C1 segment of cervical spinal cord (tissue), 14 donors: ENCODE data around the gene GPR183.

Source experiments
- DNase-seq, 14 donors: peaks; one replicate each; lab custom pipeline; 2025; lab: John Stamatoyannopoulos, UW

GPR183 gene

GRCh38 chr13:99294958-99295357 lies 12.2 kb downstream of the GPR183 start:
- DNase-seq: no peak

- no peak for DNase-seq
Observed at GRCh38 chr13:99294198-99294597, 13.0 kb downstream of the GPR183 start.

GRCh38 chr13:99293178-99293577 lies 14.0 kb downstream of the GPR183 start:
- DNase-seq: no peak

DNA sequence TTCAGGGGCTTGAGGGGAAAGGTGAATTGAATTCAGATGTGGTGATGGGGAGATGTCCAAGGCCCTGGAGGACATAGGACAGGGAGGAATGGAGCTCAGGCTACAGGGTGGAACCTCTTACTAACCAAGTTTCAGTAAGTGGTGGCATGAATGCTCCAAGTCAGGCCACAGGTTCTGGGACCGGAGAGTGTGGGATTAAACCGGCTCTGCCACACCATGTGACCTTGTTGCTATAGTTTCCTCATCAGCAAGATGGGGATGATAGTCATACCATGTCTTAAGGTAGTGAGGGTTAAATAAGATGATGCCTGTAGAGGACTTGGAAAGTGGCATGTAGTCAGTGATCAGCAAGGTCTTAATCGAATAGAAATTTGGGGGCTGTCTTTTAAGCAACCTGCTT lies 16.3 kb downstream of the GPR183 start:
- DNase-seq: no peak

DNA sequence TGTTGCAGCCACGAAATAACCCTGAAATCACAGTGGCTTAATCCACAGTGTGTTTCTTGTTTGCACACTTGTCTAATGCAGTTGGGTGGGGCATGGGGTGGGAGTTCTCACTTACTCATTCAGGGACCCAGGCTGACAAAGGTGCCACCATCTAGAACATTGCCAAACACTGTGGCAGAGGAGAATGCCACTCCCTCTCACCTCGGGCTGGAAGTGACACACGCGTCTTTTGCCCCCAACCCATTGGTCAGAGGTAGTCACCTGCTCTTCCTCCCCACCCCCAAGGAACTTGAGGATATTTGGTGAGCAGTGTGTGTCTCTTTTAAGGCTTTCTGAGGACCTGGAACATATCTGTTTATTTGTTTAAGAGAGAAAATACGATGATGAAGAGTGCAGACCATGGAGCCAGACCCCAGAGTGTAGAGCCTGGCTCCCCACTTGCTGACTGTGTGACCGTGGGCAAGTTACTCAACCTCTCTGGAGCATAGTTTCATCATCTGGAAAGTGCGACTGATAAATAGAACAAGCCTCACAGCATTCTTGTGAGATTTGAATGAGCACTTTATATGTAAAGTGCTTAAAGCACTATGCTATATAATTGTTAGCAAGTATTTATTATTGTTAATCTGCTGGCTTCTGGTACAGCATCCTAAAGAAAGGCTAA lies 17.4 kb downstream of the GPR183 start:
- no peak for DNase-seq

DNA sequence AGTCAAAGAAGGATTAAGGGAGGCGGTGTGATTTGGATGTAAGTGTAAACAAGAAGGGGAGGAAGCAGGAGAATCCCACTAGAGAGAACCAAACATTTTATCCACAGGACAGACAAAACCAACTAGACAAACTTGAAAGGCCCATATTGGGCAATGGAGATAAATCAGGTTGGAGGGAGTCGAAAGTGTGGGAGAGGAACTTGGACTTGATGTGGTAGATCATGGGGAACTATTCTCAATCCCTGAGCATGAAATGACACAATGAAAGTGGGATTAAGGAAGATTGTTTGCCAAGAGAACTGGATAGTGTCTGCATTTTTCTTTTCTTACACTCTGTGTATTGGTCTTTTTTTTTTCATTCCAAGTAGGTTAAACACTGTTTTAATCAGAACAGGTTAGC lies 17.9 kb downstream of the GPR183 start:
- DNase-seq: no peak

DNA sequence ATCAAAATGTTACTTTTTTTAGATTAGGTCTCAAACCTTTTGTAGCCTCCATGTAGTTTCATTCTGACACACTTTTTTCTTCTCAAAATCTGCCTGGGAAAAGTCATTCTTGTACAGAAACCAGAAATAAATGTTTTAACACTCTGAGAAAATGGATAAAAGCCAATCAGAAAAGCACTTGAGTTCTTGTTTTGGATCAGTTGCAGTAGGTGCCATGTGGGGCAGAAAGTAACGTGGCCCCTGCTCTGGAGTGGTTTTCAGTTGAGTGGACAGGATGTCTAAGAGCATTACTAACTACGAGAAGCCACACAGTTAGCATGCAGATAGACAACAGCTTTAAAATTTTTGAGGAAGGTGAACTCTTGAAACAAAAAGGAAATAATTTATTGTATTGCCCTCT lies 19.1 kb downstream of the GPR183 start:
- DNase-seq: no peak

DNA sequence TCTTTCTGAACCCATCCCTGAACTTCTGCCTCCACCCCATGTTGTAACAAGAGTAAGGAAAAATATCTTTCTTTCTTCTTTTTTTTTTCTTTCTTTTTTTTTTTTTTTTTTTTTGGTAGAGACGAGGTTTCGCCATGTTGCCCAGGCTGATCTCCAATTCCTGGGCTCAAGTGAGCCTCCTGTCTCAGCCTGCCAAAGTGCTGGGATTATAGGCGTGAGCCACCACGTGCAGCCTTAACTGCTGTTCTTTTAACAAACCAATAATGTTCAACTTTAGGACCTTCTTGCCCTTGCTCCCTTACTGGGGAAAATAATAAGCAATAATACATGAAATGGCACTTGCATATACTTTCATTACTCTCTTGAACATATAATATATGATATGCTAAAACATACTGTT lies 19.6 kb downstream of the GPR183 start:
- DNase-seq: no peak

DNA sequence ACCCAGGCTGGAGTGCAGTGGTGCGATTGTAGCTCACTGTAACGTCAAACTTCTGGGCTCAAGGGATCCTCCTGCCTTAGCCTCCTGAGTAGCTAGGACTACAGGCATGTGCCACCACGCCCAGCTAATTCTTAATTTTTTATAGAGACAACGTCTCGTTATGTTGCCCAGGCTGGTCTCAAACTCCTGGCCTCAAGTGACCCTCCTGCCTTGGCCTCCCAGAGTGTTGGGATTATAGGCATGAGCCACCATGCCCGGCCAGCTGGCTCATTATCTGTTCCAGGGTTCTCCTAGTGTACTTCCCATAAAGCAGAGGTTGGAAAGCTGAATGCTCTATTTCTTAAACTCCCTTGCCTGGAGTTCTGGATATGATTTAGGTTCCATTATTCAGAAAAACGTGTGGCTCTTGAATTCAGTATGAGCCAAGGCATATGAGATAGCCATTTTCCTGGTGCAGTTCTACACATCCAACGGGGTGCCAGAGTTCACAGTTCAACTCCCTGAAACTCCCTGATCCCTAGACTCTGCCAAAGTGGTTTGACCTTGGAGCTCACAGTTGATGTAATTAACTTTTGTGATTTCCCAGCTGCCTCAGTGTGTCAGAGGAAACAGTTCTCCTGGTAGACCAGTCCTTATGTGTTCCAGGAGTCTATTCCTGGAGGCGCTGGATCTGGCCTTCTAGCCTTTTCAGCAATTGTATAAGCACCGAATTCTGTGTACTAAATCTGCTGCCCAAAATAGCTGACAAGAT lies 21.6 kb downstream of the GPR183 start:
- no peak for DNase-seq

GRCh38 chr13:99282264-99283231 lies 24.7 kb downstream of the GPR183 start:
- no peak for DNase-seq

DNA sequence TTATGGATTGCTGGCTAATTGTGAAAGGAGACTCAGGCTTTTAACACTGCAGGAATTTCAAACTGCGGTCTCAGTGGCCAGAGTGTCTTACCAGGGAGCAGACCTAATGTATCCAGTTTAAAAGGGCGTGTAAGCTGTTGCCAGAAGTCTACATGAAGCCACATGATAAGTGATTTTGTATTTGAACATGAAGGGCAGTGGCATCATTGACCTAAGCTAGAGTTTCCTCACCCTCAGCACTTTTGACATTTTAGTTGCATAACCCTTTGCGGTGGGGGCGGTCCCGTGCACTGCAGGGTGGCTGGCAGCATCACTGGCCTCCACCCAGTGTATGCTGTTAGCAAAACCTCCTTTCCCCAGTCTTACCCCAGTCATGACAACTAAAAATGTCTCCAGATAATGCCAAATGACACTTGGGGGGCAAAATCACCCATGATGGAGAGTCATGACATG lies 25.4 kb downstream of the GPR183 start:
- peak in 3 of 14 donors; percentile 18 to 40 (median 19) for DNase-seq

DNA sequence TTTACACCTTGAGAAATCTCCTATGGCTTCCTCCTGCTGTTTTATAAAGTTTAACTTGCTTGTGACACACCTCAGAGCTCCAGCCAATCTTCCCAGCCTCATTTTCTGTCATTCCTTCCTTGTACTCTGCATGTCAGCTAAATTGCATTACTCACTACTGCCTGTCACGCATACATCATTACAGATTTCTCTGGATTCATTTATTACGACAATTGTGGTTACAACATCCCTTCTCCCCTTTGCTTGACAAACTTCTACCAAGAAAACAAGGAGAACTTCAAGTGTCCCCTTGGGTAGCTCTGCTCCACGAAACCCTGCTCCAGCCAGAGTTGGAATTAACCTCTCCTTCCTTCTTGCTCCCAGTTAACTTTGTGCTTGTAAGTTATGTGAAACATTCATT lies 27.0 kb downstream of the GPR183 start:
- DNase-seq: no peak

DNA sequence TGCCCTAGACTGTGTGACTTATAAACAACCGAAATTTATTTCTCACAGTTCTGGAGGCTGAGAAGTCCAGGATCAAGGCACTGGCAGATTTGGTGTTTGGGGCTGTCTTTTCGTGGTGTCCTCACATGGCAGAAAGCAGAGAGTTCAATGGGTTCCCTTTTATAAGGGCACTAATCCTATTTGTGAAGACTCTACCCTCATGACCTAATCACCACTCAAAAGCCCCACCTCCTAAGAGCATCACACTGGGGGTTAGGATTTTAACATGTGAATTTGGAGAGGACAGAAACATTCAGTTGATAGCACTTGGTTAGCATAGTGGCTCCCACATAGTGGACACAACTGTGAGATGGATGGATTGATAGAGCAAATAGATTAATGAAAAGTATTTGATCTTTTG lies 27.6 kb downstream of the GPR183 start:
- DNase-seq: no peak

- no peak for DNase-seq
Observed at GRCh38 chr13:99278843-99279242, 28.4 kb downstream of the GPR183 start.

GRCh38 chr13:99278200-99278599 lies 29.0 kb downstream of the GPR183 start:
- DNase-seq: no peak

GRCh38 chr13:99277629-99278028 lies 29.6 kb downstream of the GPR183 start:
- no peak for DNase-seq

DNA sequence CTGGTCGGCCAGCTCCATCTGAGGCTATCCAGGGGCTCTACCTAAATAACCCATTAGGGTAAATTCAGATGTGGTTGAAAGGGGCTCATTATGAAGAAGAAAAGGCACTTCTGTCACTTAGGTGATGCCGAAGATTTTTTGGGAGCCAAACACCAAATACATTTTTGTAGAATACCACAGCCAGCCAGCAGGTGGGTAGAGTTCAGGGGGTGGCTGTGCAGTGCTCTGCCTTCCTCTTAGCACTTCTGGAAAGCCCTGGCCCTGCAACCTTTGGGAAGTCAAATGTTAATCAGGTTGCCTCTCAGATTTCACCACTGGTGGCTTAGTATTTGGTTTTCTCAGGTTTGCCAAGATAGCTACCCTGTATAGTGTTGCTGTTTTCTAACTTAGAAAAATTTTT lies 30.5 kb downstream of the GPR183 start:
- DNase-seq: no peak

DNA sequence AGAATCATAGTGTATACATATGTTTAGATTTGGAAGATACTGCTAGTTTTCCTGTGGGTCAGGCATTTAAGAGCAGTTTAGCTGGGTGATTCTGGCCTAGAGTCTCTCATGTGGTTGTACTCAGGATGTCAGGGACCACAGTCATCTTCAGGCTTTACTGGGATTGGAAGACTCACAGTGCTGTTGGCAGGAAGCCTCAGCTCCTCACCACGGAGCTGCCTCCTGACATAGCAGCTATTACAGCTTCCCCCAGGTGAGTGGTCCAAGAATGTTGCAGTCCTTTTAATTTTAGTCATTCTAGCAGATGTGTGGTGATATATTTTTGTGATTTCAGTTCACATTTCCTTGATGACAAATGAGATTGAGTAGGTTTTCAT lies 32.1 kb downstream of the GPR183 start:
- no peak for DNase-seq

GRCh38 chr13:99273128-99273527 lies 34.1 kb downstream of the GPR183 start:
- no peak for DNase-seq

GRCh38 chr13:99272481-99272880 lies 34.7 kb downstream of the GPR183 start:
- no peak for DNase-seq

- no peak for DNase-seq
Observed at GRCh38 chr13:99271249-99271648, 36.0 kb downstream of the GPR183 start.

DNA sequence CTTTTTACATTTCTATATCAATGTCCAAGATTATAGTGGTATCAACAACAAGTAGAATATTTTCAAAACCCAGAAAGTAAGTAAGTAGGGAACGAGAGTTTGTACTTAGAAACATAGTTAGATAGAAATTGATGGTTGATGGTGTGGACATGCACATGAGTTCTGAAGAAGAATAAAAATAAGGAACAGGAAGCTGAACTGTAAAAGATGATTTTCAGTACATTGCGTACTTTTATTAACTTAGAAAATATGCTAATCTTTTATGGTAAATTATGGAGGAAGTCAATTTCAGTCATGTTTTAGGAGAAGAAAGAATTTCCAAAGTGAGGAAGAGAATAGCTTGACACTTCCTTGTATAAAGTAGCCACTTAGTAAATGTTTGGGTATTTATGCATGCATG lies 36.7 kb downstream of the GPR183 start:
- no peak for DNase-seq
